T47D (cell line): Measurements from ENCODE around the gene KRT40.
"Not testable (repeated sequence)": the region's sequence is repeated elsewhere in the genome, so short reads cannot be mapped to it uniquely, and the experiment has no call there.

Experiments used
- DNase-seq, 2 experiments: peaks; one replicate each; pipeline versions ENCODE4 v3.0.0 to v3.0.0-alpha.2; 2011 to 2012; ENCODE audit warnings: low read depth in 1 of 2, low spot score in 1 of 2
- JUND ChIP-seq: IDR thresholded peaks from 2 replicates; pipeline ENCODE4 v1.6.1; 2012; ENCODE audit warnings: low read depth
- in situ Hi-C: cut with HindIII; loops from 2 replicates; pipeline ENCODE4 v1.10.0; 2016; ENCODE audit warnings: low sequenced_read_pairs, low pct_unique_long_range_greater_than_20kb

KRT40 gene

GRCh38 chr17:41010441-41010840 is 26.3 kb upstream of the KRT40 start:
- no peak for DNase-seq
- TF ChIP-seq JUND = no peak
- in situ Hi-C loops = no loop called here

- in situ Hi-C loops = no loop called here
- no peak for DNase-seq
- TF ChIP-seq JUND = no peak
Measured at GRCh38 chr17:41009936-41010335, 25.8 kb upstream of the KRT40 start.

- in situ Hi-C loops = no loop called here
- DNase-seq = peak; percentile 45 to 94
- peak; percentile 96 for TF ChIP-seq JUND
Measured at GRCh38 chr17:41009301-41009760, 25.2 kb upstream of the KRT40 start.

- TF ChIP-seq JUND = no peak
- peak in 1 of 2 experiments; percentile 35 for DNase-seq
- in situ Hi-C loops = no loop called here
Measured at GRCh38 chr17:41008811-41009210, 24.7 kb upstream of the KRT40 start, which contains the start of gene KRTAP3-1. KRTAP3-1 (minus strand) TSS chr17:41009128; CDS start chr17:41009074, 54 bp downstream.

- no peak for DNase-seq
- no peak for TF ChIP-seq JUND
- in situ Hi-C loops = no loop called here
Measured at GRCh38 chr17:41004397-41004796, 20.3 kb upstream of the KRT40 start.

- no peak for DNase-seq
- in situ Hi-C loops = no loop called here
- no peak for TF ChIP-seq JUND
Measured at GRCh38 chr17:41003926-41004325, 19.8 kb upstream of the KRT40 start.

GRCh38 chr17:41002814-41003213 is 18.7 kb upstream of the KRT40 start:
- in situ Hi-C loops = no loop called here
- no peak for DNase-seq

GRCh38 chr17:41001795-41002194 is 17.7 kb upstream of the KRT40 start:
- in situ Hi-C loops = no loop called here
- no peak for TF ChIP-seq JUND
- DNase-seq = no peak

More at GRCh38 chr17:41002814-41003213, 18.7 kb upstream of the KRT40 start:
- TF ChIP-seq JUND = no peak

GRCh38 chr17:40999563-40999962 is 15.4 kb upstream of the KRT40 start, which contains the start of gene KRTAP3-2:
KRTAP3-2 (minus strand) TSS chr17:40999906; CDS start chr17:40999853, 53 bp downstream.
- DNase-seq, in situ Hi-C loops: not testable (repeated sequence)

- in situ Hi-C loops = no loop called here
- no peak for TF ChIP-seq JUND
- DNase-seq = no peak
Measured at GRCh38 chr17:40997361-40997760, 13.2 kb upstream of the KRT40 start.

- no peak for TF ChIP-seq JUND
- in situ Hi-C loops = no loop called here
- DNase-seq = no peak
Measured at GRCh38 chr17:40996829-40997228, 12.7 kb upstream of the KRT40 start.

GRCh38 chr17:40995116-40995515 is 11.0 kb upstream of the KRT40 start:
- in situ Hi-C loops = no loop called here
- no peak for TF ChIP-seq JUND
- no peak for DNase-seq

- DNase-seq = no peak
- in situ Hi-C loops = no loop called here
- TF ChIP-seq JUND = no peak
Measured at GRCh38 chr17:40993839-40994238, 9.7 kb upstream of the KRT40 start, which contains the start of gene KRTAP3-3. KRTAP3-3 (minus strand) TSS chr17:40994164; CDS start chr17:40994097, 67 bp downstream.

GRCh38 chr17:40993084-40993483 is 9.0 kb upstream of the KRT40 start:
- no peak for TF ChIP-seq JUND
- in situ Hi-C loops = no loop called here
- DNase-seq = no peak

GRCh38 chr17:40992666-40993065 is 8.5 kb upstream of the KRT40 start:
- in situ Hi-C loops = no loop called here
- no peak for TF ChIP-seq JUND

More at GRCh38 chr17:40992666-40993065, 8.5 kb upstream of the KRT40 start:
- DNase-seq = no peak
